NCI-H345 (cell line): ENCODE data around the gene IPCEF1.

Experiments used
- DNase-seq: peaks from one replicate; lab custom pipeline; 2025; lab: John Stamatoyannopoulos, UW

The IPCEF1 gene

GRCh38 chr6:154159126-154159525 is 197.5 kb downstream of the IPCEF1 start:
- no peak for DNase-seq

GRCh38 chr6:154157706-154158105 is 198.9 kb downstream of the IPCEF1 start:
- DNase-seq: no peak

GRCh38 chr6:154157082-154157481 is 199.5 kb downstream of the IPCEF1 start:
- DNase-seq: no peak

GRCh38 chr6:154156135-154156896 is 200.3 kb downstream of the IPCEF1 start:
- peak; percentile 33 for DNase-seq

GRCh38 chr6:154154389-154154967 is 202.1 kb downstream of the IPCEF1 start:
- peak; percentile 64 for DNase-seq

GRCh38 chr6:154143753-154144152 is 212.8 kb downstream of the IPCEF1 start:
- DNase-seq: no peak

GRCh38 chr6:154140743-154141142 is 215.9 kb downstream of the IPCEF1 start:
- DNase-seq: no peak

GRCh38 chr6:154139892-154140291 is 216.7 kb downstream of the IPCEF1 start:
- no peak for DNase-seq

- no peak for DNase-seq
Observed at GRCh38 chr6:154138793-154139192, 217.8 kb downstream of the IPCEF1 start.

GRCh38 chr6:154134471-154135147 is 222.0 kb downstream of the IPCEF1 start:
- DNase-seq: no peak

- DNase-seq: peak; percentile 69
Observed at GRCh38 chr6:154127657-154128056, 228.9 kb downstream of the IPCEF1 start.

- no peak for DNase-seq
Observed at GRCh38 chr6:154125421-154125820, 231.2 kb downstream of the IPCEF1 start.

- DNase-seq: no peak
Observed at GRCh38 chr6:154123155-154123956, 233.2 kb downstream of the IPCEF1 start.

- no peak for DNase-seq
Observed at GRCh38 chr6:154122195-154122925, 234.2 kb downstream of the IPCEF1 start.

- no peak for DNase-seq
Observed at GRCh38 chr6:154117485-154117884, 239.1 kb downstream of the IPCEF1 start.

- no peak for DNase-seq
Observed at GRCh38 chr6:154113392-154113791, 243.2 kb downstream of the IPCEF1 start.

- DNase-seq: no peak
Observed at GRCh38 chr6:154112181-154112809, 244.3 kb downstream of the IPCEF1 start.

GRCh38 chr6:154111025-154111424 is 245.6 kb downstream of the IPCEF1 start:
- no peak for DNase-seq

- DNase-seq: no peak
Observed at GRCh38 chr6:154106251-154106650, 250.4 kb downstream of the IPCEF1 start.
